ENCODE measurements around the gene COPS7A.

The COPS7A gene

GRCh38 chr12:6778217-6778573 is 54.3 kb downstream of the COPS7A start:
- peak overlapping the region; percentile 94 for H3K27ac ChIP-seq
- no peak for TF ChIP-seq ZFX (IDR thresholded peaks at IDR 0.05)
- TF ChIP-seq CTCF (conservative IDR thresholded peaks at IDR 0.05) = no peak

GRCh38 chr12:6778574-6779550 is 55.0 kb downstream of the COPS7A start:
- 0 out of 2 replicates have a peak, but pooled peaks have one; percentile 19 for TF ChIP-seq ZFX (IDR thresholded peaks at IDR 0.05)
- TF ChIP-seq CTCF (conservative IDR thresholded peaks at IDR 0.05) = peak; percentile 98
- peak overlapping the region; percentile 94 for H3K27ac ChIP-seq

- no peak for TF ChIP-seq ZFX (IDR thresholded peaks at IDR 0.05)
- no peak for TF ChIP-seq CTCF (conservative IDR thresholded peaks at IDR 0.05)
- peak overlapping the region; percentile 94 for H3K27ac ChIP-seq
Measured at GRCh38 chr12:6779708-6780432, 56.0 kb downstream of the COPS7A start.

GRCh38 chr12:6780573-6780972 is 56.7 kb downstream of the COPS7A start:
- no peak for TF ChIP-seq ZFX (IDR thresholded peaks at IDR 0.05)
- TF ChIP-seq CTCF (conservative IDR thresholded peaks at IDR 0.05) = no peak
- peak overlapping the region; percentile 94 for H3K27ac ChIP-seq

Measured in C4-2B (cell line).